HepG2 (cell line): ENCODE data around the gene LLGL2. TPM values are rescaled to one million over a fixed set of nuclear protein-coding genes. Genes with fewer than 3 reads are reported as not detected.

ENCODE experiments used
- MAFK ChIP-seq, 2 experiments: IDR thresholded peaks in 1 of 2; conservative IDR thresholded peaks in 1 of 2; 2 replicates each; pipeline ENCODE4 v1.6.1; 2011; ENCODE audit warnings: improper control_type of control experiment in 2 of 2, low read length in 2 of 2
- MAZ ChIP-seq, 2 experiments: sonication (generic) in 1 of 2; formaldehyde crosslinking in 1 of 2; IDR thresholded peaks; 2 replicates each; pipeline versions ENCODE4 v1.5.0 to v1.6.1; 2012 to 2020; ENCODE audit warnings: low read depth in 2 of 2, mild to moderate bottlenecking in 2 of 2, borderline replicate concordance in 1 of 2, improper control_type of control experiment in 1 of 2, low read length in 1 of 2, missing genetic modification reagents in 1 of 2, moderate library complexity in 1 of 2
- NFE2L2 ChIP-seq: fragments of 150-350 bp; IDR thresholded peaks from 2 replicates; pipeline ENCODE4 v1.6.1; 2014; ENCODE audit warnings: low read length
- PAF1 ChIP-seq: IDR thresholded peaks from 2 replicates; pipeline ENCODE4 v1.6.1; 2016; ENCODE audit warnings: missing genetic modification reagents, missing compliant biosample characterization
- SRSF9 ChIP-seq: fragments of 200-400 bp; formaldehyde crosslinking; IDR thresholded peaks from 2 replicates; pipeline ENCODE4 v1.6.1; 2018; ENCODE audit warnings: borderline replicate concordance, mild to moderate bottlenecking, low read depth, low read length; ENCODE audit not compliant: insufficient read depth, poor library complexity, severe bottlenecking
- TEAD3 ChIP-seq: optimal IDR thresholded peaks from 2 replicates; pipeline ENCODE3; 2016; ENCODE audit warnings: borderline replicate concordance
- ZBTB7B ChIP-seq: sonication (generic); formaldehyde crosslinking; IDR thresholded peaks from 2 replicates; pipeline ENCODE4 v1.4.0; 2020; ENCODE audit warnings: missing genetic modification reagents
- ZNF142 ChIP-seq: sonication (generic); formaldehyde crosslinking; IDR thresholded peaks from 2 replicates; pipeline ENCODE4 v1.4.0; 2020; ENCODE audit warnings: missing genetic modification reagents
- ZNF24 ChIP-seq: fragments of 450-650 bp; IDR thresholded peaks from 2 replicates; pipeline ENCODE4 v1.6.1; 2017; ENCODE audit warnings: antibody characterized with exemption, mild to moderate bottlenecking
- ZNF512B ChIP-seq: sonication (generic); formaldehyde crosslinking; IDR thresholded peaks from 2 replicates; pipeline ENCODE4 v1.5.1; 2020; ENCODE audit warnings: missing genetic modification reagents, mild to moderate bottlenecking, borderline replicate concordance
- polyA plus RNA-seq, 8 experiments: library from polyadenylated mRNA; depleted of rRNA in 3 of 8; stranded (reverse) in 7 of 8; unstranded in 1 of 8; fragments of >200 nt; fragmentation: Illumina TruSeq in 4 of 8; extraction: Trizol in 4 of 8; gene quantifications; 2 replicates each; pipeline versions ENCODE4 v1.2.1 to v1.2.3, GENCODE V29; 2011 to 2016; ENCODE audit warnings: low read depth in 4 of 8, missing spikeins in 1 of 8, mixed read lengths in 1 of 8; ENCODE audit not compliant: insufficient read depth in 1 of 8
- total RNA-seq, 5 experiments: library from RNA; depleted of rRNA; stranded (reverse); fragments of >200 nt; fragmentation: Illumina TruSeq; extraction: Trizol; gene quantifications; 2 replicates each; pipeline ENCODE4 v1.2.3, GENCODE V29; 2016; ENCODE audit warnings: low read depth in 1 of 5
- TF ChIP-seq, protein P1 (sequence below): sonication (generic); formaldehyde crosslinking; IDR thresholded peaks from 2 replicates; pipeline ENCODE4 v1.8.0; 2022; ENCODE audit warnings: low read depth, missing genetic modification reagents
- TF ChIP-seq, protein P2 (sequence below): sonication (generic); formaldehyde crosslinking; IDR thresholded peaks from 2 replicates; pipeline ENCODE4 v1.8.0; 2022; ENCODE audit warnings: mild to moderate bottlenecking, missing genetic modification reagents, borderline replicate concordance

Gene LLGL2
- total and polyA plus RNA-seq, 2 of the 13 experiments (the other 11 are each of a cell fraction or from before 2014, with no cell fraction given): 83.0 to 86.7 TPM

DNA sequence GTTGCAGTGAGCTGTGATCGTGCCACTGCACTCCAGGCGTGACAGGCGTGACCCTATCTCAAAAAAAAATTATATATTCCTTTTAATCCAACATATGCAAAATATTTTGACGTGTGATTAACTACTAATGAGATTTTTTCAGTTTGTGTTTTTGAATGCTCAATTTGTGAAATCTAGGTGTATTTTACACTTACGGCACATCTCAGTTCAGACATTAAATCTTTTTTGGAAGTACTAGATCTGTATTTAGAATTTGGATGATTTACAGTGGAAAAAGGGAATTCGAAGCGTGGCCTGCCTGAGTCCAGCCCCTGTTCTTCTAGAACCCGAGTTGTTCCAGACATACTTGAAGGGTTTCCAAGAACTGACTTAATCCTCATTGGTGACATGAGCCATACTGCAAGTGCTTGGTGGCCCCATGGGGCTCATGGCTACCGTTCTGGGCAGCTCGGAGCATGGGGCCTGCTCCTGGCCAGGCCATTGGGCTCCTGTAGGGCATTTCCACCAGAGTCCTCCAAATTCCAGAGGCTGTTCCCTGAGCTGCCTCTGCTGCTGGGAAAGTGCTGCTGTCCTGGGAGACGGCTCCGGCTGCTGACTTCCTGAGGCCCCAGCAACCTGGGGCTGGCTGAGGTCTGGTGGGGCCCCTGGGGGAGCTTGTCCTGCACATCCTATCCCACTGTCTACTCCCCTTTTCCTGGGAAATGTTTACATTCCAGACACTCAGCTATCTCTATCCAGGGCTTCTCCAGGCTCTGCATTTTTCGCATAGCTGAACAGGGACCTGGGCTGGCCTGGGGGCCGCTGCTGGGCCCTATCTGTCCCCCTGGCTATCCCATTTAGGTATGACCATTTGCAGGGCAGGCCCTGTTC, 27.2 kb downstream of the LLGL2 start (continued):
- TF ChIP-seq ZBTB7B (CRISPR knock-in tag) (peak; percentile 97), ZNF24 (no peak), SRSF9 (no peak), ZNF512B (CRISPR knock-in tag) (no peak), PAF1 (no peak), NFE2L2 (no peak), MAFK (conservative IDR thresholded peaks at IDR 0.05 in 1 of 2, IDR thresholded peaks at IDR 0.05 in 1 of 2; ENCODE audit: low read length in 2 of 2) (no peak), TEAD3 (CRISPR knock-in tag) (peak; percentile 99), ZNF142 (CRISPR knock-in tag) (no peak), MAZ (IDR thresholded peaks at IDR 0.05; ENCODE audit: borderline replicate concordance, low read depth, low read length) (0 out of 2 replicates have a peak, but pooled peaks have one; percentile 16), MAZ (CRISPR knock-in tag; IDR thresholded peaks at IDR 0.05; ENCODE audit: low read depth) (no peak)
- TF ChIP-seq, protein P1, sequence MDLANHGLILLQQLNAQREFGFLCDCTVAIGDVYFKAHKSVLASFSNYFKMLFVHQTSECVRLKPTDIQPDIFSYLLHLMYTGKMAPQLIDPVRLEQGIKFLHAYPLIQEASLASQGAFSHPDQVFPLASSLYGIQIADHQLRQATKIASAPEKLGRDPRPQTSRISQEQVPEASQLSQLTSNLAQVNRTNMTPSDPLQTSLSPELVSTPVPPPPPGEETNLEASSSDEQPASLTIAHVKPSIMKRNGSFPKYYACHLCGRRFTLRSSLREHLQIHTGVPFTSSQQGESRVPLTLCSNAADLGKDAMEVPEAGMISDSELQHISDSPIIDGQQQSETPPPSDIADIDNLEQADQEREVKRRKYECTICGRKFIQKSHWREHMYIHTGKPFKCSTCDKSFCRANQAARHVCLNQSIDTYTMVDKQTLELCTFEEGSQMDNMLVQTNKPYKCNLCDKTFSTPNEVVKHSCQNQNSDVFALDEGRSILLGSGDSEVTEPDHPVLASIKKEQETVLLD (CRISPR knock-in tag): no peak
- TF ChIP-seq, protein P2, sequence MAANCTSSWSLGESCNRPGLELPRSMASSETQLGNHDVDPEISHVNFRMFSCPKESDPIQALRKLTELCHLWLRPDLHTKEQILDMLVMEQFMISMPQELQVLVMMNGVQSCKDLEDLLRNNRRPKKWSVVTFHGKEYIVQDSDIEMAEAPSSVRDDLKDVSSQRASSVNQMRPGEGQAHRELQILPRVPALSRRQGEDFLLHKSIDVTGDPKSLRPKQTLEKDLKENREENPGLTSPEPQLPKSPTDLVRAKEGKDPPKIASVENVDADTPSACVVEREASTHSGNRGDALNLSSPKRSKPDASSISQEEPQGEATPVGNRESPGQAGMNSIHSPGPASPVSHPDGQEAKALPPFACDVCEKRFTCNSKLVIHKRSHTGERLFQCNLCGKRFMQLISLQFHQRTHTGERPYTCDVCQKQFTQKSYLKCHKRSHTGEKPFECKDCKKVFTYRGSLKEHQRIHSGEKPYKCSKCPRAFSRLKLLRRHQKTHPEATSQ (CRISPR knock-in tag): no peak
- TF ChIP-seq, all 625 proteins: peak for 161
